ENCODE data around the gene CFD.
A peak's percentile ranks its signal among the peaks of the same experiment; 100 is the strongest.

The CFD gene

DNA sequence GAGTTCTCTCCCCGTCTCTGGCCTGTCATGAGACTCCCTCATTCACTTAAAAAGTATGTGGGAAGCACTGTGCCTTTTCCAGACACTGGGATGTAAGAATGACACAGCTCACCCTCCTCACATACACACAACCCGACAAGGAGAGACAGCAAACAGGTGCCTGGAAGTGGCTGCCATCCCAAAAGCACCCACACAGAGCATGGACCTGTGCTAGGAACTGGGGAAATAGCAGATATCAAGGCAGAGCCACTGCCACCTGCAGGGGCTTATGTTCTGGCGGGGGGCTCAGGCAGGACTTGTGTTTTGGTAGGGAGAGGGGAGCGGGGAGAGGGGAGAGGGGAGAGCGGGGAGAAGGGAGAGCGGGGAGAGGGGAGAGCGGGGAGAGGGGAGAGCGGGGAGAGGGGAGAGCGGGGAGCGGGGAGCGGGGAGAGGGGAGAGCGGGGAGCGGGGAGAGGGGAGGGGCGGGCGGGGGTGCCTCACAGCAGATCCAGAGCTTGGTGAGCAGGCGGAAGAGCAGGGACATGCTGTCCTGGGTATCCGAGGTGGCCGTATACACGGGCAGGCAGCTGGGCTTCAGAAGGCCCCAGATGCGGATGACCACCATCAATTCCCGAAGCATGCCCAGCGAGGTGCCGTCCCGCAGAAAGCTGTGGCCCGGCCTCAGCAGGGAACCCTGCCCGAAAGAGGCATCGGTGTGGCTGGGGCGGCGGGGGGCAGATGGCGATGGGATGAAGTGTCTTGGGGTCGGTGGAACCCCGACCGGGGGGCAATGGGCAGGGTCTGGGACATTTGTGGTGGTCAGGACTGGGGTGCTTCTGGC, 12.2 kb downstream of the CFD start:
- TF ChIP-seq, protein P1, sequence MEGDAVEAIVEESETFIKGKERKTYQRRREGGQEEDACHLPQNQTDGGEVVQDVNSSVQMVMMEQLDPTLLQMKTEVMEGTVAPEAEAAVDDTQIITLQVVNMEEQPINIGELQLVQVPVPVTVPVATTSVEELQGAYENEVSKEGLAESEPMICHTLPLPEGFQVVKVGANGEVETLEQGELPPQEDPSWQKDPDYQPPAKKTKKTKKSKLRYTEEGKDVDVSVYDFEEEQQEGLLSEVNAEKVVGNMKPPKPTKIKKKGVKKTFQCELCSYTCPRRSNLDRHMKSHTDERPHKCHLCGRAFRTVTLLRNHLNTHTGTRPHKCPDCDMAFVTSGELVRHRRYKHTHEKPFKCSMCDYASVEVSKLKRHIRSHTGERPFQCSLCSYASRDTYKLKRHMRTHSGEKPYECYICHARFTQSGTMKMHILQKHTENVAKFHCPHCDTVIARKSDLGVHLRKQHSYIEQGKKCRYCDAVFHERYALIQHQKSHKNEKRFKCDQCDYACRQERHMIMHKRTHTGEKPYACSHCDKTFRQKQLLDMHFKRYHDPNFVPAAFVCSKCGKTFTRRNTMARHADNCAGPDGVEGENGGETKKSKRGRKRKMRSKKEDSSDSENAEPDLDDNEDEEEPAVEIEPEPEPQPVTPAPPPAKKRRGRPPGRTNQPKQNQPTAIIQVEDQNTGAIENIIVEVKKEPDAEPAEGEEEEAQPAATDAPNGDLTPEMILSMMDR (IDR thresholded peaks at IDR 0.05; ENCODE audit: borderline replicate concordance, insufficient read depth, low read depth, low read length): no peak
- H3K4me3 ChIP-seq (ENCODE audit: low read depth, low read length): no peak overlapping the region

DNA sequence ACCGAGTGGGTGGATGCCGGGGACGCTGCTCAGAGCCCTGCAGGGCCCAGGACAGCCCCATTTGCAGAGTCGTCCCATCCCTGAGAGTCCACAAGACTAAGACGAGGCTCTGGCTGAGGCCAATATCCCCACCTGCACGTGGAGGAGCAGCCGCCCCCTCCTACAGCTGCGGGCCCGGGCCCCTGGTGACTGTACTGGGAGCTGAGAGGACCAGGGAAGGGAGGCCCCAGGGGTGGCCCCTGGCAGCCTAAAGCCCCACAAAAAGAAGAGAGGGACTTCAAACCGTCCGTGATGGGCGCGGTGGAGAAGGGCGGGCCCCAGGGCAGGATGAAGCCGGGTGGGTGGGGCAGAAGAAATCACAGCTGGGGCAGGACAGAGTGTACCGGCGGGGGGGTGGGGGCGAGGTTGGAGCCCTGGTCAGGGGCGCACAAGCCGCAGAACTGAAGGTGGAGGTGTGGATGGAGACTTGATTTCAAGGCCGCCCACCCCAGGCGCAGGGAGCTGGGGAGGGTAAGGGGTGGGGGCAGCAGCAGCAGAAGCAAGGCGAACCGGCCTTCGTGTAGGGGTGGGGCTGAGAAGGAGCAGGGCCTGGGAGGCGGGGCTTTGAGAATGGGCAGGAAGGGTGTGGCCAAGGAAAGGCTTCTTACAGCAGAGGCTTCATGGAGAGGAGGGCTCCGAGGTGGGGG, 12.9 kb downstream of the CFD start:
- peak overlapping the region; percentile 16 for H3K4me3 ChIP-seq (ENCODE audit: low read depth, low read length)
- TF ChIP-seq, protein P1 (IDR thresholded peaks at IDR 0.05; ENCODE audit: borderline replicate concordance, insufficient read depth, low read depth, low read length): no peak

DNA sequence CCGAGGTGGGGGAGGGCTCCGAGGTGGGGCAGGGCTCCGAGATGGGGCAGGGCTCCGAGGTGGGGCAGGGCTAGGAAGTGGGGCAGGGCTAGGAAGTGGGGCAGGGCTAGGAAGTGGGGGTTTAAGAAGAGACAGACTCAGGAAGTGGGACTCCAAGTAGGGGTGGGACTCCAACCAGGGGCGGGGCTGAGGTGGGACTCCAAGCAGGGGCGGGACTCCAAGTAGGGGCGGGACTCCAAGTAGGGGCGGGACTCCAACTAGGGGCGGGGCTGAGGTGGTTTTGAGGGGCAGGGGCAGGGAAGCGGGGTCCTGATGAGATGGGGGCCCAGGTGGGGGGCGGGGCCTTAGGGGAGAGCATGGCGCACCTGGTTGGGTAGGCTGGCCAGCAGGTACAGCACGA, 13.6 kb downstream of the CFD start:
- TF ChIP-seq, protein P1 (IDR thresholded peaks at IDR 0.05; ENCODE audit: borderline replicate concordance, insufficient read depth, low read depth, low read length): no peak

DNA sequence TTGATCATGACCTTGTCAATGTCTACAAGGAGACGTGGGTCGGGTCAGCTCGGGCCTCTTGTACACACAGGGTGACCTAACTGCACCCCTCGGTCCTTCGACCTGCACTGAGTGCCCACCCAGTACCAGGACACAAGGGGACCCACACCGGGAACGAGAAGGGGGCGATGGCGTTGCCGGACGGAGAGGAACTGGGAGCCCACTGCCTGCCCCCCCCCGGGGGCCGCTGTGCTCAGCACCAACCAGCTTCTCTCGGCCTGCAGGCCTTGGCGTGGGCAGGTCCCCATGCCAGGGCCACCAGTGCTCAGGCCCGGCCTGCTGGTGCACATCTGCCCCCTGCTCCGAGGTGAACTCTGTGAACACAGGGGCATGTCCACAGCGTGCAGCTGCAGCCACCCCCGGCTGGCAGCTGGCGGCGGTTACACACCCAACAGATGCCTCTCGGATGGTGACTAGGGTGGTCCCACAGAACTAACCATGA, 14.1 kb downstream of the CFD start:
- H3K4me3 ChIP-seq (ENCODE audit: low read depth, low read length): no peak overlapping the region
- TF ChIP-seq, protein P1 (IDR thresholded peaks at IDR 0.05; ENCODE audit: borderline replicate concordance, insufficient read depth, low read depth, low read length): no peak

More for the DNA sequence above, 13.6 kb downstream of the CFD start:
- H3K4me3 ChIP-seq (ENCODE audit: low read depth, low read length): no peak overlapping the region

DNA sequence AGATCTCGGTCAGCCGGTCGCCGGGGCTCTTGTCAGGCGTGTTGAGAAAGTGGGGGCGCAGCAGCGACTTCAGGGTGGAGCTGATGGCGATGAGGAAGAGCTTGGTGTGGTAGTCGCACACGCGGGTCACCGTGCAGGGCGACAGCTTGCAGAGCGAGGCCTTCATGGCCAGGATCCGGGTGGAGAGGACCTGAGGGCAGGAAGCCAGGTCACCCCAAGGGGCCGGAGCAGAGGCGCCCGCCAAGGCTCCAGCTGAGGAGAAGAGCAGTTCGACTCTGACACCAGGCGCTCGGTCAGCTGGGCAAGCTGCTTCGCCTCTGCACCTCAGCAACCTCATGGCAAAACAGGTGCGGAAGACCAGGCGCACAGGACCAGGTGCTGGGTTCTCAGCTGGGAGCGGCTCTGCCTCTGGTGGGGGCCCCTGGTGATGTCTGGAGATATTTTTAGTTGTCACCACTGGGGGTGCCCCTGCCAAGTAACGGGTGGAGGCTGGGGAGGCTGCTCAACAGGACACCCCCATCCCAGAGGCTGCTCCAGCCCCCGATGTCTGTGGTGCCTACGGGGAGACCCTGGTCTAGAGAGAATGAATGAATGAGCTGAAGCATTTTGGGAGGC, 15.9 kb downstream of the CFD start:
- H3K4me3 ChIP-seq (ENCODE audit: low read depth, low read length): no peak overlapping the region
- TF ChIP-seq, protein P1 (IDR thresholded peaks at IDR 0.05; ENCODE audit: borderline replicate concordance, insufficient read depth, low read depth, low read length): no peak

DNA sequence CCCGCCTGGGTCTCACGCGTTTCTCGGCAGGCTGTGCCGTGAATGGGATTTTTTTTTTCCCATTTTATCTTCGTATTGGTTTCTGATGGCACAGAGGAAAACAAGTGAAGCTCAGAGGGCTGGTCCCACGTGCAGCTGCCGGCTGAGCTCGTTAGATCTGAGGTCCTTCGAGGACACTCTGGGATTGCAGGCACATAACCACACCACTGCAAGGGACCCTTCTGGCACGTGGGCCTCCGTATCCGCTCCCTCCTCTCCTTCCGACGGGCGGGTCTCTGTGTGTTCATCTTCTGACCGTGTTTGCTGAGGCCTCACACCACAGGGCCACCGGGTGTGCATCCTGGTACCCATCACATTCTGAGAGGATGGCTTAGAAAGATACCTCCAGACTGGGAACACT, 16.6 kb downstream of the CFD start:
- TF ChIP-seq, protein P1 (IDR thresholded peaks at IDR 0.05; ENCODE audit: borderline replicate concordance, insufficient read depth, low read depth, low read length): no peak
- no peak overlapping the region for H3K4me3 ChIP-seq (ENCODE audit: low read depth, low read length)
